Panc1 (cell line): ENCODE data around the gene ZNF157. TPM values are rescaled to one million over a fixed set of nuclear protein-coding genes. Genes with fewer than 3 reads are reported as not detected.
"Not testable (repeated sequence)": the region's sequence is repeated elsewhere in the genome, so short reads cannot be mapped to it uniquely, and the experiment has no call there.

ENCODE experiments used
- ATAC-seq: fragments of 200-7000 bp; cut with Tn5 transposase; 2 replicates; pipeline ENCODE4 v1.9.1; 2020; ENCODE audit warnings: mild to moderate bottlenecking, moderate library complexity
- BruUV-seq: library from RNA; stranded (reverse); fragments of 400-500 nt; replicated peaks from 2 replicates; lab custom pipeline; 2021; lab: Mats Ljungman, UMichigan
- CTCF ChIA-PET: fragments of 300-600 bp; sonication (Branson Sonifier 250); formaldehyde crosslinking; loops from one replicate; lab custom pipeline; 2022; ENCODE audit warnings: antibody characterized with exemption; lab: Charles Lee
- POLR2A ChIA-PET: fragments of 300-600 bp; sonication (Branson Sonifier 250); formaldehyde crosslinking; loops from one replicate; lab custom pipeline; 2022; ENCODE audit warnings: antibody characterized with exemption; lab: Charles Lee
- DNase-seq: peaks from one replicate; pipeline ENCODE4 v3.0.0-alpha.2; 2010; ENCODE audit warnings: low read depth, low spot score
- H3K27ac ChIP-seq: 2 replicates; pipeline ENCODE4 v1.5.1; 2011; ENCODE audit warnings: mild to moderate bottlenecking, low read length, inconsistent platforms
- H3K27me3 ChIP-seq: fragments of 200-500 bp; sonication (Bioruptor generic); 2 replicates; pipeline ENCODE4 v1.6.0; 2014; ENCODE audit warnings: low read length, inconsistent platforms; ENCODE audit not compliant: control insufficient read depth, insufficient read depth
- H3K36me3 ChIP-seq: fragments of 200-500 bp; sonication (Bioruptor generic); 2 replicates; pipeline ENCODE4 v1.5.1; 2014; ENCODE audit warnings: inconsistent platforms, mild to moderate bottlenecking, low read length, moderate library complexity; ENCODE audit not compliant: control insufficient read depth, insufficient read depth
- H3K4me1 ChIP-seq: 2 replicates; pipeline ENCODE4 v1.5.1; 2011; ENCODE audit warnings: inconsistent platforms, mild to moderate bottlenecking, low read length, moderate library complexity; ENCODE audit not compliant: control insufficient read depth, insufficient read depth
- H3K4me3 ChIP-seq, 2 experiments: 2 replicates each; pipeline ENCODE4 v1.5.1; 2011 to 2012; ENCODE audit warnings: low read depth in 2 of 2, low read length in 2 of 2, mild to moderate bottlenecking in 2 of 2, inconsistent platforms in 1 of 2, moderate library complexity in 1 of 2
- H3K9me3 ChIP-seq: fragments of 200-500 bp; sonication (Bioruptor generic); 2 replicates; pipeline ENCODE4 v1.5.1; 2014; ENCODE audit warnings: low read depth, mild to moderate bottlenecking, inconsistent platforms, low read length, moderate library complexity; ENCODE audit not compliant: control insufficient read depth, insufficient read depth
- POLR2AphosphoS5 ChIP-seq: IDR thresholded peaks from 2 replicates; pipeline ENCODE4 v1.6.1; 2012; ENCODE audit warnings: mild to moderate bottlenecking, low read depth, low read length, moderate library complexity
- SIN3A ChIP-seq: IDR thresholded peaks from 2 replicates; pipeline ENCODE4 v1.6.1; 2012; ENCODE audit warnings: low read depth, mild to moderate bottlenecking, low read length, moderate library complexity, borderline replicate concordance; ENCODE audit not compliant: insufficient read depth
- TCF7L2 ChIP-seq: IDR thresholded peaks from 2 replicates; pipeline ENCODE4 v1.6.1; 2011; ENCODE audit warnings: mild to moderate bottlenecking, low read depth, low read length, inconsistent platforms
- in situ Hi-C: cut with HindIII; loops from 2 replicates; pipeline ENCODE4 v1.10.0; 2016; ENCODE audit warnings: low sequenced_read_pairs, low pct_unique_long_range_greater_than_20kb
- intact Hi-C: fragments of 100-400 bp; cut with micrococcal nuclease; formaldehyde crosslinking; loops from one replicate; pipeline ENCODE4 v1.10.0; 2022; ENCODE audit not compliant: unreplicated experiment
- total RNA-seq: library from RNA; stranded (reverse); gene quantifications from one replicate; pipeline ENCODE4 v1.2.1, GENCODE V29; 2021; ENCODE audit not compliant: unreplicated experiment
- TF ChIP-seq, protein P1 (sequence below): fragments of 450-650 bp; IDR thresholded peaks from 2 replicates; pipeline ENCODE4 v1.5.1; 2017; ENCODE audit warnings: mild to moderate bottlenecking
- TF ChIP-seq, protein P2 (sequence below), 2 experiments: IDR thresholded peaks; 2 replicates each; pipeline ENCODE4 v1.6.1; 2011 to 2012; ENCODE audit warnings: low read depth in 2 of 2, control low read depth in 1 of 2, low read length in 1 of 2, mild to moderate bottlenecking in 1 of 2, moderate library complexity in 1 of 2; ENCODE audit not compliant: insufficient read depth in 1 of 2

The ZNF157 gene
- total RNA-seq, 1 experiment from 2014 or later: not detected

DNA sequence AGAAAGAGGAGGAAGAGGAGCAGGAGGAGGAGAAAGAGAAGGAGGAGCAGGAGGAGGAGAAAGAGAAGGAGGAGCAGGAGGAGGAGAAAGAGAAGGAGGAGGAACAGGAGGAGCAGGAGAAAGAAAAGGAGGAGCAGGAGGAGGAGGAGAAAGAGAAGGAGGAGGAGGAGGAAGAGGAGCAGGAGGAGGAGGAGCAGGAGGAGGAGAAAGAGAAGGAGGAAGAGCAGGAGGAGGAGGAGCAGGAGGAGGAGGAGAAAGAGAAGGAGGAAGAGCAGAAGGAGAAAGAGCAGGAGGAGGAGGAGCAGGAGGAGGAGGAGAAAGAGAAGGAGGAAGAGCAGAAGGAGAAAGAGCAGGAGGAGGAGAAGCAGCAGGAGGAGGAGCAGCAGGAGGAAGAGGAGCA, 10.5 kb downstream of the ZNF157 start:
- intact Hi-C loops: loop anchor here (10.0 kb wide), 1 partner anchor 186 kb away; the partner anchor contains the start of gene UBA1
- H3K27ac ChIP-seq, in situ Hi-C loops, H3K4me1 ChIP-seq, H3K36me3 ChIP-seq, POLR2A ChIA-PET, ATAC-seq, DNase-seq, H3K4me3 ChIP-seq, H3K27me3 ChIP-seq, CTCF ChIA-PET, H3K9me3 ChIP-seq, BruUV-seq: not testable (repeated sequence)

DNA sequence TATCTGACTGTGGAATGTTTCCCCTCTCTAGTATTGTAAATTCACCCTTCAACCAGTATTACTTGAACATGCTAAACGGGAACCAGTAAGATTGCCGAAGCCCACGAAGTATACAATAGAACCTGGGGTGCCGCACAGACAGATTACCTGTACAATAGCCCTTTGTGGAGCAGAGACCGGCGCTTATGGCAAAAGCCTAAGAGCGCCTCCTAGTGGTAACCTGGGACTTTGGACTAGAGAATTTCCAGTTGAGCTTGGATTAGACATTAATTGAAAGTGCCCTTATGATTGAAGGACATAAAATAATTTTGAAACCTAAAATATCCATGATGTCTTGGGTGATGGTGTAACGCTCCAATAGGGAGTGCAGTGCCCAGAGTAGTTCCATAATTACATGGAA, 14.1 kb downstream of the ZNF157 start:
- TF ChIP-seq, protein P1, sequence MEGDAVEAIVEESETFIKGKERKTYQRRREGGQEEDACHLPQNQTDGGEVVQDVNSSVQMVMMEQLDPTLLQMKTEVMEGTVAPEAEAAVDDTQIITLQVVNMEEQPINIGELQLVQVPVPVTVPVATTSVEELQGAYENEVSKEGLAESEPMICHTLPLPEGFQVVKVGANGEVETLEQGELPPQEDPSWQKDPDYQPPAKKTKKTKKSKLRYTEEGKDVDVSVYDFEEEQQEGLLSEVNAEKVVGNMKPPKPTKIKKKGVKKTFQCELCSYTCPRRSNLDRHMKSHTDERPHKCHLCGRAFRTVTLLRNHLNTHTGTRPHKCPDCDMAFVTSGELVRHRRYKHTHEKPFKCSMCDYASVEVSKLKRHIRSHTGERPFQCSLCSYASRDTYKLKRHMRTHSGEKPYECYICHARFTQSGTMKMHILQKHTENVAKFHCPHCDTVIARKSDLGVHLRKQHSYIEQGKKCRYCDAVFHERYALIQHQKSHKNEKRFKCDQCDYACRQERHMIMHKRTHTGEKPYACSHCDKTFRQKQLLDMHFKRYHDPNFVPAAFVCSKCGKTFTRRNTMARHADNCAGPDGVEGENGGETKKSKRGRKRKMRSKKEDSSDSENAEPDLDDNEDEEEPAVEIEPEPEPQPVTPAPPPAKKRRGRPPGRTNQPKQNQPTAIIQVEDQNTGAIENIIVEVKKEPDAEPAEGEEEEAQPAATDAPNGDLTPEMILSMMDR: peak; percentile 90
- no peak for TF ChIP-seq SIN3A
- Histone ChIP-seq H3K36me3 (no peaks in the 10 kb centered on the region), H3K27me3 (no peaks in the 10 kb centered on the region), H3K4me1 (no peaks in the 10 kb centered on the region), H3K27ac (no peak overlapping the region), H3K4me3 (no peak overlapping the region), H3K9me3 (no peaks in the 10 kb centered on the region)
- BruUV-seq: no TSS peak
- ChIA-PET POLR2A (interaction anchor here (0.6 kb wide), 1 partner anchor 439 kb away, joined by 3 read pairs; no protein-coding TSS in a partner anchor), CTCF (interaction anchor here (0.5 to 1.0 kb wide), 4 partner anchors 15 to 1682 kb away, joined by 3 to 7 read pairs (median 4); no protein-coding TSS in a partner anchor)
- ATAC-seq (peak; percentile 80), DNase-seq (peak; percentile 39)
- intact Hi-C loops (loop anchor here (10.0 kb wide), 1 partner anchor 190 kb away; the partner anchor contains the start of gene UBA1), in situ Hi-C loops (no loop called here)

DNA sequence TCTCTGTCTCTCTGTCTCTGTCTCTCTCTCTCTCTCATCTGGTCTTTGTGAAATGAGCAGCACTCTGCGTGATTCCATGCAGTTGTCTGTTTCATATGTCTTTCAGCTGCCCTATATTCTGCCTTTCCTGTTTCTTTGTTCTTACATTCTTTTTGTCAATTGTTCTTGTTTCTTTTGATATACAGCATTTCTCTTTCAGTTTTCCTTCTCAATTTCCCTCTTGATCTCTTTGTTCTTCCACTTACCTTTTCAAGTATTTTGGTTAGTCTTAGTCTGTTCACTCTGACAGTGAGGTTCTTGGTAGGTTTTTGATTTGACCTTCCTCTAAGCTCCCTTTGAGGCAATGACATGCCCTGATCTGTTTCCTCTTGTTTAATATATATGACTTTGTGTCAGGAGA, 20.4 kb downstream of the ZNF157 start:
- in situ Hi-C loops: no loop called here
- no peak for TF ChIP-seq TCF7L2
- TF ChIP-seq, protein P1: no peak
- TF ChIP-seq POLR2AphosphoS5: no peak
- TF ChIP-seq, protein P2, sequence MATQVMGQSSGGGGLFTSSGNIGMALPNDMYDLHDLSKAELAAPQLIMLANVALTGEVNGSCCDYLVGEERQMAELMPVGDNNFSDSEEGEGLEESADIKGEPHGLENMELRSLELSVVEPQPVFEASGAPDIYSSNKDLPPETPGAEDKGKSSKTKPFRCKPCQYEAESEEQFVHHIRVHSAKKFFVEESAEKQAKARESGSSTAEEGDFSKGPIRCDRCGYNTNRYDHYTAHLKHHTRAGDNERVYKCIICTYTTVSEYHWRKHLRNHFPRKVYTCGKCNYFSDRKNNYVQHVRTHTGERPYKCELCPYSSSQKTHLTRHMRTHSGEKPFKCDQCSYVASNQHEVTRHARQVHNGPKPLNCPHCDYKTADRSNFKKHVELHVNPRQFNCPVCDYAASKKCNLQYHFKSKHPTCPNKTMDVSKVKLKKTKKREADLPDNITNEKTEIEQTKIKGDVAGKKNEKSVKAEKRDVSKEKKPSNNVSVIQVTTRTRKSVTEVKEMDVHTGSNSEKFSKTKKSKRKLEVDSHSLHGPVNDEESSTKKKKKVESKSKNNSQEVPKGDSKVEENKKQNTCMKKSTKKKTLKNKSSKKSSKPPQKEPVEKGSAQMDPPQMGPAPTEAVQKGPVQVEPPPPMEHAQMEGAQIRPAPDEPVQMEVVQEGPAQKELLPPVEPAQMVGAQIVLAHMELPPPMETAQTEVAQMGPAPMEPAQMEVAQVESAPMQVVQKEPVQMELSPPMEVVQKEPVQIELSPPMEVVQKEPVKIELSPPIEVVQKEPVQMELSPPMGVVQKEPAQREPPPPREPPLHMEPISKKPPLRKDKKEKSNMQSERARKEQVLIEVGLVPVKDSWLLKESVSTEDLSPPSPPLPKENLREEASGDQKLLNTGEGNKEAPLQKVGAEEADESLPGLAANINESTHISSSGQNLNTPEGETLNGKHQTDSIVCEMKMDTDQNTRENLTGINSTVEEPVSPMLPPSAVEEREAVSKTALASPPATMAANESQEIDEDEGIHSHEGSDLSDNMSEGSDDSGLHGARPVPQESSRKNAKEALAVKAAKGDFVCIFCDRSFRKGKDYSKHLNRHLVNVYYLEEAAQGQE (IDR thresholded peaks at IDR 0.05; ENCODE audit: insufficient read depth in 1 of 2, low read depth in 2 of 2, low read length in 1 of 2): no peak
- TF ChIP-seq SIN3A: no peak
- ATAC-seq: no peak
- intact Hi-C loops: no loop called here
- no peaks in the 10 kb centered on the region for H3K4me1 ChIP-seq
- CTCF ChIA-PET: no interaction called here
- H3K27ac ChIP-seq: no peak overlapping the region
- no peak for DNase-seq
- no peaks in the 10 kb centered on the region; the same call in 1 of the 2 replicates for H3K27me3 ChIP-seq
- POLR2A ChIA-PET: no interaction called here
- H3K9me3 ChIP-seq: no peaks in the 10 kb centered on the region
- no TSS peak for BruUV-seq
- H3K4me3 ChIP-seq: no peak overlapping the region
- H3K36me3 ChIP-seq: no peaks in the 10 kb centered on the region
